Activated naive CD4-positive, alpha-beta T cell treated with anti-CD3 and anti-CD28 coated beads for 36 hours (primary cell): ENCODE data around the gene PRG2. TPM values are rescaled to one million over a fixed set of nuclear protein-coding genes. Genes with fewer than 3 reads are reported as not detected.
A peak's percentile ranks its signal among the peaks of the same experiment; 100 is the strongest.

Source experiments
- CTCF ChIA-PET: fragments of 350-600 bp; sonication (Branson Sonifier 250); formaldehyde crosslinking; loops from one replicate; lab custom pipeline; 2021; ENCODE audit warnings: antibody characterized with exemption; lab: Charles Lee
- DNase-seq: peaks from one replicate; pipeline ENCODE4 v3.0.0-alpha.2; 2020
- H3K27ac Mint-ChIP-seq: one replicate; pipeline ENCODE4 v1.8.0; 2021; ENCODE audit warnings: mild to moderate bottlenecking, mixed read lengths
- H3K27me3 Mint-ChIP-seq: one replicate; pipeline ENCODE4 v1.8.0; 2021; ENCODE audit warnings: low read depth, mixed read lengths
- H3K36me3 Mint-ChIP-seq: one replicate; pipeline ENCODE4 v1.8.0; 2021; ENCODE audit warnings: low read depth, mixed read lengths
- H3K4me1 Mint-ChIP-seq: one replicate; pipeline ENCODE4 v1.8.0; 2021; ENCODE audit warnings: low read depth, mixed read lengths
- H3K4me3 Mint-ChIP-seq: one replicate; pipeline ENCODE4 v1.8.0; 2021; ENCODE audit warnings: mild to moderate bottlenecking, moderate library complexity, mixed read lengths
- H3K9me3 Mint-ChIP-seq: one replicate; pipeline ENCODE4 v1.8.0; 2021; ENCODE audit warnings: mixed read lengths
- intact Hi-C: fragments of 100-400 bp; cut with micrococcal nuclease; formaldehyde crosslinking; loops from one replicate; pipeline ENCODE4 v1.15.1; 2023
- total RNA-seq, 2 experiments: library from RNA; stranded (reverse); gene quantifications; one replicate each; pipeline ENCODE4 v1.2.3, GENCODE V29; 2021

The PRG2 gene
- total RNA-seq, 2 experiments from 2014 or later: 1.0 TPM

DNA sequence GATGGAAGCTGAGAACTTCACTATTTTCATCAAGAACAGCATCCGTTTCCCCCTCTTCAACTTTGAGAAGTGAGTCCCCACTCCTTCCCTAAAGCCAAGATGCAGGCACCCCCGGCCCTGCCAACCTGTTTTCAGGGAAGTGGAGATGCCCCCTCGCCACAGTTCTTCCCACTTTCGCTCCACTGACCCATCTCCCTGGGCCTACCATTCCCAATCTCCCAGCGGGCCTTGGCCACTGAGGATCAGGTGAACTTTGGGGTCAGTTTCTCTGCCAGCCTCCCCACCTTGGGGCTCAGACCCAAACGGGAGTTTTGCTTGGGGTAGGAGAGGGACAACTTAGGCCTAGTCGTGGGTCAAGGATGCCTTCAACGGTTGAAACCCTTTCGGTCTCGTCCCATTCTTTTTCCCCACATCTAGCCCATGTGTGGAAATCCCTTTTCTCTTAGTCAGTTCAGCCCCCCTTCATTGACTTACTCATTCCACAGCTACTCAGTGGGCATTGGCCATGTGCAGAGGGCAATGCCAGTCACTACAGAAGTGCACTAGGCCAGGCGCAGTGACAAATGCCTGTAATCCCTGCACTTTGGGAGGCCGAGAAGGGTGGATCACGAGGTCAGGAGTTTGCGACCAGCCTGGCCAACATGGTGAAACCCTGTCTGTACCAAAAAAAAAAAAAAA is 41.7 kb downstream of the PRG2 start:
- DNase-seq: no peak
- CTCF ChIA-PET: interaction anchor here (0.7 to 4.5 kb wide), 13 partner anchors 11 to 296 kb away, joined by 3 to 40 read pairs (median 4); partner anchors contain the start of genes RTN4RL2 and SSRP1
- H3K9me3 Mint-ChIP-seq: peaks cover 5% of the 10 kb centered on the region
- no peak overlapping the region for H3K4me3 Mint-ChIP-seq
- no peaks in the 10 kb centered on the region for H3K27me3 Mint-ChIP-seq
- intact Hi-C loops: loop anchor here (5.0 kb wide), 2 partner anchors 506 to 1164 kb away; no protein-coding TSS in a partner anchor
- peaks cover 1% of the 10 kb centered on the region for H3K36me3 Mint-ChIP-seq
- no peak overlapping the region for H3K27ac Mint-ChIP-seq
- peaks cover 3% of the 10 kb centered on the region for H3K4me1 Mint-ChIP-seq

DNA sequence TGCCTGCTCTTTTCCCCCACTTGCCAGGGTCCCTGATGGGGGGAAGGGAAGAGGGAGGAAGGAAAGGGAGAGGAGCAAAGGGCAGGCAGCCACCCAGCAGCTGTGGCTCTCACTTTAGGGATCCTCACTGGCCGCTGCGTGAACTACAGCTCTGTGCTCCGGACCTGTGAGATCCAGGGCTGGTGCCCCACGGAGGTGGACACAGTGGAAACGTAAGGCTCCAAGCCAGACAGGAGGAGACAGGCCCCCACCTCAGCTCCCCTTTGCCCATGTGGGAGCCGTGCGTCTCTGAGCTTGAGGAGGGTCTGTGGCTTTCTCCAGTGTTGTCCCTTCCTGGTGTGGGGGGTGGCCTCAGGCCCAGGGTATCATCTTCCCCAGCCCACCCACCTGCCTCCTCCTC is 42.4 kb downstream of the PRG2 start:
- H3K36me3 Mint-ChIP-seq: peaks cover 1% of the 10 kb centered on the region
- peaks cover 5% of the 10 kb centered on the region for H3K9me3 Mint-ChIP-seq
- CTCF ChIA-PET: interaction anchor here (0.7 to 4.5 kb wide), 15 partner anchors 8 to 297 kb away, joined by 3 to 40 read pairs (median 3); partner anchors contain the start of gene RTN4RL2
- H3K4me1 Mint-ChIP-seq: peaks cover 3% of the 10 kb centered on the region
- no peak overlapping the region for H3K27ac Mint-ChIP-seq
- H3K27me3 Mint-ChIP-seq: no peaks in the 10 kb centered on the region
- no peak for DNase-seq
- no peak overlapping the region for H3K4me3 Mint-ChIP-seq
- intact Hi-C loops: loop anchor here (5.0 kb wide), 2 partner anchors 506 to 1164 kb away; no protein-coding TSS in a partner anchor

DNA sequence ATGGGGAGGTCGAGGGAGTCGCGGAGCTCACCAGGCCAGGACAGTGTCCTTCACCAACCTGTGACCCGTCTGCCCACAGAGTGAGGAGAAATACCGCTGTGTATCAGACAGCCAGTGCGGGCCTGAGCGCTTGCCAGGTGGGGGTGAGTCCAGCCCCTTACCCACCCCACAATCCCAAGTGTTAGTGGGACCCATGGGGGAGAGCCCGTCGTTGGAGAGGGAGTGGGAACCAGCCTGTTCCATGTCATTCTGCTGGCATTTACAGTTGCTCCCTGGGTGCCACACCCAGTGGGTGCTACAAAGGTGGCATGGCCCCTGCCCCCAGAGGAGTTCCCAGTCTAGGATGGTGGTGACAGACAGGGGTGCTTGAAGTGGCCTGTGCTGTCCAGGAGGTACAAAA is 43.1 kb downstream of the PRG2 start:
- Mint-ChIP-seq H3K9me3 (peaks cover 5% of the 10 kb centered on the region), H3K36me3 (peaks cover 1% of the 10 kb centered on the region), H3K4me1 (peaks cover 3% of the 10 kb centered on the region), H3K4me3 (no peak overlapping the region), H3K27ac (peak overlapping the region; percentile 37), H3K27me3 (no peaks in the 10 kb centered on the region)
- no peak for DNase-seq
- intact Hi-C loops: loop anchor here (5.0 kb wide), 2 partner anchors 505 to 1165 kb away; no protein-coding TSS in a partner anchor
- CTCF ChIA-PET: interaction anchor here (0.8 to 4.5 kb wide), 13 partner anchors 13 to 293 kb away, joined by 3 to 40 read pairs (median 6); no protein-coding TSS in a partner anchor

DNA sequence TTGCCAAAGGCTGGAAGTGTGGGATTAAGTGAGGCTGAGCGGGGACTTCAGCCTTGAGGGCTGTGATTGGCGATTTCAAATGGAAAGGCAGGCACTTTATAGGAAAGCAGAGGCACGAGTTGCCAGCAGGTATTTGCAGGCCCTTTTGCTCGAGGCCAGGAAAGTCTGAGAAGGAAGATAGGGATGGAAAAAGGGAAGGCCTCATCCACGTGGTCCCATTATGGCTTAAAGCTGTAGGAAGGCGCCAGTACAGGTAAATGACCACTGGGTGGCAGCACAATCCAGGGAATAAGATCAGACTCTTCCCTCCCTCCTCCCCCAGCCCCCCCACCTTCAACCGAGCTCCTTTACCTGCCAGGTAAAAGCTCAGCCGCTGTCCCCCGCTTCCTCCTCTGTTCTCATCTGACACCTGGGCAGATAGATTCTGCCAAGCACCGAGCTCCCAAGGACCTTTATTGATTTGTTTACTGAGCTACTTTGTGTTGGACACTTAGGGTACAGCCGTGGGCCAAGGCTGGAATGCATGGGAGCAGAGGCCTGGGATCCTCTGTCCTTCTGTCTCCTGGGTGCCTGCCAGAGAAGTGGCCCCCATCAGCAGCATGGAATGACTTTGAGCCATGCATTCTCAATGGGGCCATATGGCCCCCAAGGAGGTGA is 44.8 kb downstream of the PRG2 start:
- no peaks in the 10 kb centered on the region for H3K27me3 Mint-ChIP-seq
- peaks cover 3% of the 10 kb centered on the region for H3K4me1 Mint-ChIP-seq
- intact Hi-C loops: loop anchor here (1.0 to 5.0 kb wide), 8 partner anchors 112 to 1167 kb away; no protein-coding TSS in a partner anchor
- no peak overlapping the region for H3K27ac Mint-ChIP-seq
- H3K9me3 Mint-ChIP-seq: no peaks in the 10 kb centered on the region
- no peak overlapping the region for H3K4me3 Mint-ChIP-seq
- CTCF ChIA-PET: interaction anchor here (0.6 to 4.5 kb wide), 29 partner anchors 9 to 767 kb away, joined by 3 to 40 read pairs (median 4); partner anchors contain the start of genes CTNND1, P2RX3, RTN4RL2 and SELENOH
- peak; percentile 81 for DNase-seq
- H3K36me3 Mint-ChIP-seq: no peaks in the 10 kb centered on the region

DNA sequence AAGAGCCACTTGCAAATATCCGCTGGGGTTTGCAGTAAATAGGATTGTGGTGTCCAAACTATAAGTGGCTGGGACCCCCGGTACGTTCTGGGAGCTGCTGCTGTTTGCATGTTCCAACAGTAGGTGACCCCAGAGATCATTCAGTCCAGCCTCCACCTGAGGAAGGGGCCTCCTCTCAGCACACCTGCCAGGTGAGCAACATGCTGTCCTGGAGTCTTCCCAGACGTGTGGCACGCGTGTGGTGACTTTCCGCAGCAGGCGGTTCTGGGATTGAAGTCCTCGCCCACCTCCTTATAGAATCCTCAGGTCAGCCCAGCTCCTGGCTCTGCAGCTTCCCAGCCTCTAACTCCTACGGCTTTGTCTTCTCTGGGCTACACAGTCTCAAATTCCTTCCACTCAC is 45.6 kb downstream of the PRG2 start:
- H3K27ac Mint-ChIP-seq: no peak overlapping the region
- no peak overlapping the region for H3K4me3 Mint-ChIP-seq
- H3K9me3 Mint-ChIP-seq: no peaks in the 10 kb centered on the region
- intact Hi-C loops: loop anchor here (1.0 to 5.0 kb wide), 8 partner anchors 112 to 1167 kb away; no protein-coding TSS in a partner anchor
- peaks cover under 1% of the 10 kb centered on the region for H3K4me1 Mint-ChIP-seq
- no peaks in the 10 kb centered on the region for H3K27me3 Mint-ChIP-seq
- CTCF ChIA-PET: interaction anchor here (1.1 to 4.5 kb wide), 4 partner anchors 13 to 296 kb away, joined by 3 to 40 read pairs (median 16); no protein-coding TSS in a partner anchor
- no peaks in the 10 kb centered on the region for H3K36me3 Mint-ChIP-seq
- no peak for DNase-seq

DNA sequence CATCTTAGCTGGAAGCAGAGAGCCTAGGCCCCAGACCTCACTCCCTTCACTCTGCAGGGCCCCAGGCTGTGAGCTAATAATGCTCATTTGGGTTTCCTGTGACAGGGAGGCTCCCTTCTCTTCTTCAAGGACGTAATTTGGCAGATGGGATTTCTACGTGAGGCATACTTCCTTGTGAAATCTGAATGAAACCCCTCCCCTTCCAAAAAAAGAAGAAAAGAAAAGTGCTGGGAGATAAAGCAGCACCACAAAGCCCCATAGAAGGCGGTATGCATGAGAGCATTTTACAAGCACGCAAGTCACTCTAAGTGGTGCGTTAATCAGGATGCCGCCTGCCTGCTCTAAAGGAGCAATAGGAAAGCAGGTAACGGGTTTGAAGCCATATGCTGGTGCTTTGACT is 46.6 kb downstream of the PRG2 start:
- Mint-ChIP-seq H3K27me3 (no peaks in the 10 kb centered on the region), H3K36me3 (no peaks in the 10 kb centered on the region), H3K27ac (no peak overlapping the region), H3K4me1 (no peaks in the 10 kb centered on the region), H3K9me3 (no peaks in the 10 kb centered on the region), H3K4me3 (no peak overlapping the region)
- intact Hi-C loops: no loop called here
- DNase-seq: no peak
- CTCF ChIA-PET: interaction anchor here (1.0 to 1.8 kb wide), 6 partner anchors 8 to 149 kb away, joined by 3 to 7 read pairs (median 4); no protein-coding TSS in a partner anchor

DNA sequence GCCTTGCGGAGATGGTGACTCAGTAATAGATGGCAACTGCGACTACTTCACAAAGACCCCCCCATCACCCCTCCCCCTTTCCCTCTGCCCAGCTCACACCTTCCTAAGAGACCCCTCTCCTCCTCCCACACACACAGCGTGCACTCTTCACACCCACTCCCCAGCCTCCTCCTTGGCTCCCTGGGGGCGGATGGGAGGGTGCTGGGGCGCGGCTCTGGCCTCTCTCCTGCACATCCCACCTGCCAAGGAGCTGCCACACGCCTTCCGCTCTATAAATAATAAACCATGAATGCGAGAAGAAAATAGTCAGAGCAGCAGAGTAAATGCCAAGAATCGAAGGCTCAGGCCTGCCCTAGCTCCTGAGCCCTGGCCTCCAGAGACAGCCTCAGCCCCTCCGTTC is 47.7 kb downstream of the PRG2 start:
- Mint-ChIP-seq H3K36me3 (no peaks in the 10 kb centered on the region), H3K27me3 (no peaks in the 10 kb centered on the region), H3K9me3 (no peaks in the 10 kb centered on the region), H3K27ac (no peak overlapping the region), H3K4me3 (no peak overlapping the region), H3K4me1 (no peaks in the 10 kb centered on the region)
- intact Hi-C loops: no loop called here
- DNase-seq: no peak
- CTCF ChIA-PET: interaction anchor here (0.7 to 1.8 kb wide), 5 partner anchors 9 to 141 kb away, joined by 3 to 7 read pairs (median 4); no protein-coding TSS in a partner anchor

DNA sequence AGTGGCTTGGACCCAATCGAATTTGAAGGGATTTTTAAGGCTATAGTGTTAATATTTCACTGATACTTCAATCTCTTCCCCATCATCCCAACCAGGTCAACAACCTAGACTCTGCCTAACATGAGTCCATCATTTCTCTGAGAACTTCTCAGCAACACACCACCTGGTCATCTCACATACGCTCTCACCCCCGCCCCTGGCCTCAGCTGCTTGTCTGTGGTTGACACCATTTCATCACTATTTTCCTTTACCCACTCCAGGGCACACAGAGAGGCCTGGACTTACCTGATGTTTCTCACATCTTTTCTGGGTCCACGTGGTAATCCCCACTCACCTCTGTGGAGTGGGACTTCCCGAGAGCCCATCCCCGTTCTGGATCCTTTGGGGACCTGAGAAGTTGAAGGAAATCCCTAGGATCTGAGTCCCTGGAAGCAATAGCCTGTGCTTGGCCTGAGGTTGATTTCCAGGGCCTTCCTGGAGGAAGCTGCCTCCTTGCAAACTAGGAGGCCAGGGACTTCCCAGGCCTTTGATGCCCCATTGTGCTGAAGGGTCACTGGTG is 49.1 kb downstream of the PRG2 start:
- H3K36me3 Mint-ChIP-seq: no peaks in the 10 kb centered on the region
- no peak overlapping the region for H3K4me3 Mint-ChIP-seq
- CTCF ChIA-PET: interaction anchor here (1.2 kb wide), 1 partner anchor 299 kb away, joined by 4 read pairs; no protein-coding TSS in a partner anchor
- no peaks in the 10 kb centered on the region for H3K27me3 Mint-ChIP-seq
- DNase-seq: no peak
- H3K4me1 Mint-ChIP-seq: peaks cover 4% of the 10 kb centered on the region
- intact Hi-C loops: no loop called here
- H3K27ac Mint-ChIP-seq: no peak overlapping the region
- H3K9me3 Mint-ChIP-seq: no peaks in the 10 kb centered on the region

DNA sequence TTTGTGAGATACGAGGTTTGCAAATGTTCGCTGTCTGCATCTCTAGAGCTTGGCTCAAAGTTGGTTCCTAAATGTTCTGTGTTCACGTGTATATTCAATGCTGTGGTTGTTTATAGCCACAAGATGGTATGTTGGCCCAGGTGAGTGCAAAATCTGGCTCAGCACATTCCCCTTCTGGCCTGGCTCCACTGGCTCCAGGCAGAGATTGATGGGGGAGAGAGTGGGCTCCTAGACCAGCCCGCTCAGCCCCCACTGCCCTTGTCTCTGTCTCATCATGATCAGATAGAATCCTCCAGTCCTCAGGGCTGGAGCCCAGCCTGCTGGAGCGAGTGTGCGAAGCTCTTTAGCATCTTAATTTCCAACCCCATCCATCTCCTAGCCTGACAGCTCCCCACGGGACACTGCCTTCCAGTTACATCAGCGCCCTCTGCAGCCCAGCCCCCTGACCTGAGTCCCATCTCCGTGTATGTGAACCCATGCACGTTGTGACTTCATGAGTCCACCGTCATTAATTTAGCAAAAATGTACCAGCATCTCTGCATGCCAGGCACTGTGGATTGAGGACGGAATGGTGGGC is 50.3 kb downstream of the PRG2 start:
- H3K4me1 Mint-ChIP-seq: peaks cover 9% of the 10 kb centered on the region
- H3K27ac Mint-ChIP-seq: no peak overlapping the region
- H3K27me3 Mint-ChIP-seq: no peaks in the 10 kb centered on the region
- peak; percentile 29 for DNase-seq
- intact Hi-C loops: no loop called here
- CTCF ChIA-PET: interaction anchor here (0.6 to 1.4 kb wide), 2 partner anchors 9 to 126 kb away, joined by 3 read pairs; no protein-coding TSS in a partner anchor
- H3K4me3 Mint-ChIP-seq: no peak overlapping the region
- no peaks in the 10 kb centered on the region for H3K9me3 Mint-ChIP-seq
- H3K36me3 Mint-ChIP-seq: no peaks in the 10 kb centered on the region

DNA sequence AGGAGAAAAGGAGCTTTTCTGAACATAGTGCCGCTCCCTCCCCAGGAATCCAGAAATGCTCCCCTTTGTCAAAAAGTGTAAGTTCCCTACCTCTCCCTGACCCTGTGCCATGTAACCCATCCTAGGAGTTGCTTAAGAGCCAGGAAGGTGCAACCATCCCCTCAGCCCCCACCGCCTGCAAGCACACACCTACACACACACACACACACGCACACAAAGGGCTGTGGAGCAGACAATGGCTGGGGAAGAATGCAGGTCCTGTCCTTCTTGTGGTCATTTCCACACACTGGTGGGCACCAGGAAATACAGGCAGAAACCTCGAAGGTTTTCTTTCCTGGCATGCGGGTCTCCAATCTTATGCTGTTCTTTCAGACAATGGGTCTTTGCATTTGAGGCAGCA is 51.1 kb downstream of the PRG2 start:
- Mint-ChIP-seq H3K27me3 (no peaks in the 10 kb centered on the region), H3K27ac (no peak overlapping the region), H3K36me3 (peaks cover 5% of the 10 kb centered on the region), H3K4me1 (peaks cover 15% of the 10 kb centered on the region), H3K9me3 (no peaks in the 10 kb centered on the region), H3K4me3 (no peak overlapping the region)
- no peak for DNase-seq
- CTCF ChIA-PET: interaction anchor here (1.3 to 1.4 kb wide), 2 partner anchors 8 to 300 kb away, joined by 3 read pairs; no protein-coding TSS in a partner anchor
- intact Hi-C loops: loop anchor here (5.0 kb wide), 2 partner anchors 68 to 403 kb away; partner anchors contain the start of gene SELENOH

DNA sequence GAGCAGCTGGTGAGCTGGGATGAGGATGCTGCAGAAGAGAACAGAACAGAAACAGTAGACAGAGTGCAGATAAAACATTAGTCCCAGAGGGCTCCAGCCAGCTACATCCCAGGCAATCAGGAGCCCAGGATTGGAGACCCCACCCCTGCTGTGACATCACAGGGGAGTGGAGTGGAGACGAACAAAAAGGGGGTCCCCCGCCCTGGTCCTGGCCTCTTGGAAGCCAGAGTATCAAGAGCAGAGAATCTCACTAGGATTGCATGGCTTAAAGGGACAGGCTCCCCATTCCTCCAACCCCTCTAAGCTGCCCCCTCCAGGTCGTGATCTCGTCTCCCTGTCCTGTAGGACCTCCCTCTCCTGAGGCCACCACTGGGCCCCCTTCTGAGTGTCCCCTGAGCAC is 52.3 kb downstream of the PRG2 start, which contains the start of gene P2RX3:
Gene P2RX3 (plus strand): TSS at position 211 of the 400 bp plus-strand sequence. CDS start 199 bp downstream, outside the sequence.
- CTCF ChIA-PET: interaction anchor here (1.0 to 2.0 kb wide), 4 partner anchors 8 to 301 kb away, joined by 3 to 9 read pairs (median 4); no protein-coding TSS in a partner anchor
- no peaks in the 10 kb centered on the region for H3K9me3 Mint-ChIP-seq
- intact Hi-C loops: loop anchor here (5.0 kb wide), 2 partner anchors 69 to 404 kb away; partner anchors contain the start of gene SELENOH
- H3K4me1 Mint-ChIP-seq: peaks cover 26% of the 10 kb centered on the region
- no peak within 1 kb of the TSS for H3K4me3 Mint-ChIP-seq
- H3K27me3 Mint-ChIP-seq: no peaks in the 10 kb centered on the region
- peaks cover 13% of the 10 kb centered on the region for H3K36me3 Mint-ChIP-seq
- no peak within 1 kb of the TSS for H3K27ac Mint-ChIP-seq
- no peak for DNase-seq
